ENCODE measurements around the gene MIDN. TPM values are rescaled to one million over a fixed set of nuclear protein-coding genes. Genes with fewer than 3 reads are reported as not detected.

MIDN gene
- total and polyA plus RNA-seq, 3 donors from 2014 or later: 30.3 to 42.4 (median 38.2) TPM

DNA sequence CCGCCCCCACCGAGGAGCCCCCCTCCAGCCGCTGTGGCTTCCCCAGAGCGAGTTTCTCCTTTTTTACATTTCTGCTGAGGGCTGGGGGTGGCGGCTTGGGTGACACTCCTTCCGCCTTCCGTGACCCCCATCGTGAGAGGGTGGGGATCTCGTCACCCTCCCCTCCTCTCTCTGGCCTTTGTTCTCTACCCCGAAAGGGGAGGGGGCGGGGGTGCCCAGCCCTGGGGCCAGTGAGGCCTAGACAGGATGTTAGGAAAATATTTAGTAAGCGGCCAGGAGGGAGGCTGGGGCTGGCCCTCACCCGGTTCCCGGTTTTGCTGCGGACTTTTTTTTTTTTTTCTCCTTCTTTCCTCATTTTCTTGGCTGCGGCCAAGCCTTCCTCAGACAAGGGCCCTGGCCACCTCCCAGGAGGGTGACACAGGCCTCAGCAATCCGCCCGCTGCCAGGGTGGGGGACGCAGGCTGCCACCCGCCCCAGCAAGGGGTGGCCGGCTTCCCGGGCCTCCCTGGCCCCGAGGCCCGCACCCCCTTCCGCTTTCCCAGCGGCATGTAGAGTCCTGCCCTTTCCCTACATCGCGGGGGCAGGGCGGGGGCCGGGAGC is 3.9 kb downstream of the MIDN start:
- Histone ChIP-seq H3K4me1 (peaks cover 53% of the 10 kb centered on the region), H3K9me3 (no peaks in the 10 kb centered on the region), H3K36me3 (ENCODE audit: low read depth, missing control alignments) (no peaks in the 10 kb centered on the region), H3K4me3 (peak overlapping the region; percentile 78 to 84), H3K27me3 (no peaks in the 10 kb centered on the region), H3K27ac (peak overlapping the region; percentile 77 to 95)
- no peak for TF ChIP-seq POLR2A (IDR thresholded peaks at IDR 0.05)
- TF ChIP-seq, protein P1, sequence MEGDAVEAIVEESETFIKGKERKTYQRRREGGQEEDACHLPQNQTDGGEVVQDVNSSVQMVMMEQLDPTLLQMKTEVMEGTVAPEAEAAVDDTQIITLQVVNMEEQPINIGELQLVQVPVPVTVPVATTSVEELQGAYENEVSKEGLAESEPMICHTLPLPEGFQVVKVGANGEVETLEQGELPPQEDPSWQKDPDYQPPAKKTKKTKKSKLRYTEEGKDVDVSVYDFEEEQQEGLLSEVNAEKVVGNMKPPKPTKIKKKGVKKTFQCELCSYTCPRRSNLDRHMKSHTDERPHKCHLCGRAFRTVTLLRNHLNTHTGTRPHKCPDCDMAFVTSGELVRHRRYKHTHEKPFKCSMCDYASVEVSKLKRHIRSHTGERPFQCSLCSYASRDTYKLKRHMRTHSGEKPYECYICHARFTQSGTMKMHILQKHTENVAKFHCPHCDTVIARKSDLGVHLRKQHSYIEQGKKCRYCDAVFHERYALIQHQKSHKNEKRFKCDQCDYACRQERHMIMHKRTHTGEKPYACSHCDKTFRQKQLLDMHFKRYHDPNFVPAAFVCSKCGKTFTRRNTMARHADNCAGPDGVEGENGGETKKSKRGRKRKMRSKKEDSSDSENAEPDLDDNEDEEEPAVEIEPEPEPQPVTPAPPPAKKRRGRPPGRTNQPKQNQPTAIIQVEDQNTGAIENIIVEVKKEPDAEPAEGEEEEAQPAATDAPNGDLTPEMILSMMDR (IDR thresholded peaks at IDR 0.05): no peak
- intact Hi-C loops (cut with DNase I; ENCODE audit: low total_unique reads): no loop called here
- DNase-seq: peak; percentile 83
- 19 to 20% methylated on average over 25 to 30 of the region's 30 CpGs for WGBS, 2 donors

DNA sequence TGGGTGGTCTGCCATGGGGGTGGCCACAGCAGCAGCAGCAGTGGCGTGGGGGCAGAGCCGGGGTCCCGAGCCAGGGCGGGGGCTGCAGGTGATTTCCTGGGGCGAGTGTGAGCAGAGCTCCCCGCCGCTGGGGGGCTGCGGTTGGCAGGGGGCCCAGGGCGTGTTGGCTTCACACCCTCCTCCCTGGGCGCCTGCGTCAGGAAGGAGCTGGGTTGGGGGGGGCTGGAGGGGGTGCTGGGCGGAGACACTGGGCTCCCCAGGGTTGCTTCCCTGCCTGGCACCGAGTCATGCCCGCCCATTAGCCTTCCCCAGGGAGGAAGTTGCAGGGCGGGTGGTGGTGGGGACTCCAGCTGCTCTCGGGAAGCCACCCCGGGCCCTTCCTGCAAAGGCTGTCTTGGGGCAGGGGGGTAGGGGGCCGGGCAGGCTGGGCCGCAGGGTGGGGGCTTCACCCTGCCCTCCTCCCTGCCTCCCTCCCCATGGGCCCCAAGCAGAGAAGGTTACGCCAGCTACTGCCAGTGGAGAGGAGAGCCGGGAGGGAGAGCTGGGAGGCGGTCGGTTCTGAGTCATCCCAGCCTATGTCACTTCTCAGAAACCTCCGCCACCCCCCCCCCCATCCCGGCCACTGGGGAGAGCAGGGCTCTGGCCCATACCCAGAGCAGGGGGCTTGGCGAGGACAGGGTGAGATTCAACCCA is 4.6 kb downstream of the MIDN start:
- peak; percentile 86 for DNase-seq
- peaks cover 51% of the 10 kb centered on the region for H3K4me1 ChIP-seq
- intact Hi-C loops (cut with DNase I; ENCODE audit: low total_unique reads): no loop called here
- TF ChIP-seq, protein P1 (IDR thresholded peaks at IDR 0.05): no peak
- no peak for TF ChIP-seq POLR2A (IDR thresholded peaks at IDR 0.05)
- WGBS, 2 donors: 28% methylated on average over 24 of the region's 26 CpGs; no CpG with 5 or more reads in 1 of the 2 donors
- H3K27me3 ChIP-seq: no peaks in the 10 kb centered on the region
- no peaks in the 10 kb centered on the region for H3K36me3 ChIP-seq (ENCODE audit: low read depth, missing control alignments)
- peak overlapping the region; percentile 77 to 95 for H3K27ac ChIP-seq
- no peaks in the 10 kb centered on the region for H3K9me3 ChIP-seq
- peak overlapping the region in 1 of 2 donors; percentile 30 for H3K4me3 ChIP-seq

DNA sequence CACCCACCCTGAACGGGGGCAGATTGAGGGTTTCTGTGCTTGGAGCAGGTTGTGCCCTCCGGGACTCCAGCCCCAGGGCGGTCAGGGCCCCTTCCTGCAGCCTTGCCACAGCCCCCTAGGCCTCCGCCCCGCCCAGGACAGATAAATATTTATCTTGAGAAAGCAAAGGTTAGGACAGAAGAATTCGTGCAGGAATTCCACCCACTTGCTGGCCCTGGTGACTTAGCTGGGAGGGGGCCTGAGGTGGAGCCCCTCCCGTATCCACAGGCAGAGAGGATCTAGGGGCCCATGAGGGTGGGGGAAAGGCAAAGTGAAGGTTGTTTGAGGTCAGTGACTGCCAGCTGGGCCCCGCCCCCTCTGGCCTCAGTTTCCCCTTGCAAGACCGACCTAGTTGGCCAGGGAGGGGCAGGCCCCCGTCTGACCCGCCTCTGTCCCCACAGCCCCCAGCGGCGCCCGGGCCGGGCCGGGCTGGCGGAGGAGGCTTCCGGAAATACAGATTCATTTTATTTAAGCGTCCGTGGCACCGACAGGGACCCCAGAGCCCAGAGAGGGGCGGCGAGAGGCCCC is 5.2 kb downstream of the MIDN start:
- Histone ChIP-seq H3K36me3 (ENCODE audit: low read depth, missing control alignments) (no peaks in the 10 kb centered on the region), H3K27me3 (no peaks in the 10 kb centered on the region), H3K9me3 (no peaks in the 10 kb centered on the region), H3K4me1 (peaks cover 55% of the 10 kb centered on the region), H3K4me3 (peak overlapping the region in 1 of 2 donors; percentile 3), H3K27ac (peak overlapping the region; percentile 77 to 95)
- TF ChIP-seq, protein P1 (IDR thresholded peaks at IDR 0.05): no peak
- no peak for TF ChIP-seq POLR2A (IDR thresholded peaks at IDR 0.05)
- 36 to 42% methylated on average over 11 to 23 of the region's 23 CpGs for WGBS, 2 donors
- intact Hi-C loops (cut with DNase I; ENCODE audit: low total_unique reads): no loop called here
- no peak for DNase-seq

DNA sequence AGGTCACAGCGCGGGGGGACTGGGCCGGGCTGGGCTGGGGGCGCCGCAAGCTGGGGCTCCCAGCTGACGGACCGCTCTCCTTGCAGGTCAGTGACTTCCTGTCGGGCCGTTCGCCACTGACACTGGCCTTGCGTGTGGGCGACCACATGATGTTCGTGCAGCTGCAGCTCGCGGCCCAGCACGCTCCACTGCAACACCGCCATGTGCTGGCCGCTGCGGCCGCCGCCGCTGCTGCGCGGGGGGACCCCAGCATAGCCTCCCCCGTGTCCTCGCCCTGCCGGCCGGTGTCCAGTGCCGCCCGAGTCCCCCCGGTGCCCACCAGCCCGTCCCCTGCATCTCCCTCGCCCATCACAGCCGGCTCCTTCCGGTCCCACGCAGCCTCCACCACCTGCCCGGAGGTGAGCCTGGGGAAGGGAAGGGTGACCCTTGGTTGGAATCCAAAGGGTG is 5.7 kb downstream of the MIDN start:
- Histone ChIP-seq H3K4me1 (peaks cover 56% of the 10 kb centered on the region), H3K27ac (peak overlapping the region; percentile 77 to 95), H3K27me3 (no peaks in the 10 kb centered on the region), H3K9me3 (no peaks in the 10 kb centered on the region), H3K4me3 (no peak overlapping the region), H3K36me3 (ENCODE audit: low read depth, missing control alignments) (no peaks in the 10 kb centered on the region)
- WGBS, 2 donors: 77 to 84% methylated on average over 16 to 37 of the region's 37 CpGs
- peak; percentile 74 for DNase-seq
- intact Hi-C loops (cut with DNase I; ENCODE audit: low total_unique reads): no loop called here
- TF ChIP-seq POLR2A (IDR thresholded peaks at IDR 0.05): no peak
- TF ChIP-seq, protein P1 (IDR thresholded peaks at IDR 0.05): no peak
